ENCODE measurements around the gene RSAD1. TPM values are rescaled to one million over a fixed set of nuclear protein-coding genes. Genes with fewer than 3 reads are reported as not detected.

The RSAD1 gene
- 17.4 and 18.9 TPM in 2 replicates for total RNA-seq

DNA sequence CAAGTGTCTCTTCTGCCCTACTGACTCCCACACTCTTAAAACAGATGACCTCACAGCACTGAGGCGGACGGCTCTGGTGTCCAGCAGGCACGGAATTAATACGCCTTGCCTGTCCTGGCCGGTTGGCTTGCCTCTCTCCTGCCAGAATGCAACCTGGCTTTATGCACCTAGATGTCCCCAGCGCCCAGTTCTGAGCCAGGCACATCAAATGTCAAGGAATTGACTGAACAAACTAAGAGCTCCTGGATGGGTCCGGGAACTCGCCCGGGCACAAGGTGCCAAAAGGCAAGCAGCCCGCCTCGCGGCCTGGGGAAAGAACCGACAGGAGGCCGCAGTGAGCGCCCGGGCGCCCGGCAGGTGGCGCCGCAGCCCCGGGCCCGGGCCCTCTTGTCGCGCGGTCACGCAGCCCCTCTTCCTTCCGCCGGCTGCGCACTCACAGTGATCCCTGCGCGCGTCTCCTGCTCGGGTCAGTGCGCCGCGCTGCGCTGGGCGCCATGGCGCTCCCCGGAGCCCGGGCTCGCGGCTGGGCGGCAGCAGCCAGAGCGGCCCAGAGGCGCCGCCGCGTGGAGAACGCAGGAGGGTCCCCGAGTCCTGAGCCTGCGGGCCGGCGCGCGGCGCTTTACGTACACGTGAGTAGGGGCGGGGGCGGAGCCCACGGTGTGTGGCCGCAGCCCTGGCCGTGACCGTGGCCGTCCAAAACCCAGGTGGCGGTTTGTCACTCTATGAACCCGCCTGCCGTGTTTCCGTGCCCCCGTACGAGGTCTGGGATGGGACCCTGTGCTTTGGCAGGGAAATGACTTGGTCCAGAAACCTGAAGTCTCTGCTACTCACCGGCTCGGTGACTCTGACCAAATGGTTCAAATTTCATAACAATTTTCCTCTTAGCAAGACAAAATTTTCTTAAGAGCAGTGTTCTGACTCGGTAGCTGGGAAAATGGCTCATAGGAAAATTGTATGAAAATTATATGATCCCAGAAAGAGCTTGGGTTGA, at the start of gene RSAD1:
TSS of gene RSAD1 (plus strand) at position 470 of the 991 bp plus-strand sequence. CDS start at position 495, 25 bp downstream.

GRCh38 chr17:50468304-50469207, 10.1 kb upstream of the RSAD1 start, which contains the start of gene CHAD:
CHAD (minus strand) TSS chr17:50468880; CDS start chr17:50468813, 67 bp downstream.

DNA sequence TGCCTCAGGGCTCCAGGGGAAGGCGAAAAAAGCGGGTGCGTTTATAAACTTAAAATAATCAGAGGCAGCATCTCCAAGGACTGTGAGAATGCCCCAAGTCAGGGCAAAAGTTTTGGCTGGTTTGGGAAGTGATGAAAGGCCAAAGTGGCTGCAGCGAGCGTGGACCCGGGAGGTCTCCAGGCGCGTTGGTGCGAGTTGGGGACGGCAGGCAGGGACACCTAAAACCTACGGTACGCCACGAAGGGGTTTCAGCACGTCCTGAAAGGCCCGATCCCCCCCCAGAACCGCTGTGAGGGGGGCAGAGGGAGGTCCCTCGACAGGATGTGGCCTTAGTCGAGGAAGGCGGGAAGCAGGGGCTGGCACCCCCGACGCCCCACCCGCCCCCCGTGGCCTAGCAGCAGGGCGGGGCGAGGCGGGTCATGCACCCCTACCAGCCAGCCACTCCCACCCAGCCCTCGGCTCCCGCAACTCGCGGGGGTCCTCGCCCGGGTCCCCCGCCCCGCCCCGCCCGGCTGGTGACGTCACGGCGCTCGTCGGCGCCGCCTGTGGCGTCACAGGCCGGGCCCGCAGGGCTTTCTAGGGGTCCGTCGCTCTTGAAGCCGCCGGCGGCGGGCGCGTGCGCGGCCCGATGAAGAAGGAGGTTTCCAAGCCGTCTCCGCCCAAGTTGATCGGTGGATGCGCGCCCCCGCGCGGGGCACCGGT, 29.4 kb downstream of the RSAD1 start, which contains the start of gene MYCBPAP:
TSS of gene MYCBPAP (plus strand) at position 569 of the 702 bp plus-strand sequence. CDS start 236 bp downstream, outside the sequence.

GRCh38 chr17:50532452-50533024, 53.9 kb downstream of the RSAD1 start, which contains the start of gene EPN3:
EPN3 (plus strand) TSS chr17:50532735; CDS start chr17:50536557, 3,822 bp downstream.

Other genes with a start within 250 kb of the RSAD1 start
- not detected in 2 replicates for gene TMEM92, start 204.4 kb upstream of the RSAD1 start, total RNA-seq
- 28.8 and 39.6 TPM in 2 replicates for gene XYLT2, start 132.7 kb upstream of the RSAD1 start, total RNA-seq
- gene MRPL27, start 105.7 kb upstream of the RSAD1 start, total RNA-seq: 54.5 and 68.1 TPM in 2 replicates
- gene EME1, start 105.6 kb upstream of the RSAD1 start, total RNA-seq: 3.6 and 4.0 TPM in 2 replicates
- gene LRRC59, start 81.3 kb upstream of the RSAD1 start, total RNA-seq: 162 and 203 TPM in 2 replicates
- 13.8 and 17.3 TPM in 2 replicates for gene ACSF2, start 52.6 kb upstream of the RSAD1 start, total RNA-seq
- gene CHAD, start 10.0 kb upstream of the RSAD1 start, total RNA-seq: not detected in 2 replicates
- gene MYCBPAP, start 29.6 kb downstream of the RSAD1 start, total RNA-seq: 0.18 and 1.1 TPM in 2 replicates
- under 0.01 and 0.09 TPM in 2 replicates for gene EPN3, start 53.9 kb downstream of the RSAD1 start, total RNA-seq
- 37.8 and 41.0 TPM in 2 replicates for gene SPATA20, start 68.3 kb downstream of the RSAD1 start, total RNA-seq
- not detected in 2 replicates for gene CACNA1G, start 81.9 kb downstream of the RSAD1 start, total RNA-seq
- 4.6 and 15.8 TPM in 2 replicates for gene ABCC3, start 156.0 kb downstream of the RSAD1 start, total RNA-seq
- 26.6 and 28.0 TPM in 2 replicates for gene ANKRD40, start 229.1 kb downstream of the RSAD1 start, total RNA-seq
- 24.0 and 33.5 TPM in 2 replicates for gene LUC7L3, start 240.7 kb downstream of the RSAD1 start, total RNA-seq

All from endothelial cell of coronary artery (primary cell).